AG04450 (cell line): ENCODE measurements around the gene ZNF804A. TPM values are rescaled to one million over a fixed set of nuclear protein-coding genes. Genes with fewer than 3 reads are reported as not detected.

Experiments used
- CTCF ChIA-PET: fragments of 300-600, 350-600 bp; formaldehyde crosslinking; extraction: SDS; loops from one replicate; lab custom pipeline; 2022; ENCODE audit warnings: antibody characterized with exemption, inconsistent platforms; lab: Charles Lee
- POLR2A ChIA-PET: fragments of 350-600 bp; formaldehyde crosslinking; extraction: SDS; loops from one replicate; lab custom pipeline; 2021; ENCODE audit warnings: antibody characterized with exemption, inconsistent platforms; lab: Yijun Ruan, JAX
- DNase-seq: peaks from one replicate; pipeline ENCODE4 v3.0.0-alpha.2; 2011; ENCODE audit warnings: low read depth, low spot score
- H3K27ac ChIP-seq: one replicate; pipeline ENCODE4 v1.5.1; 2012; ENCODE audit warnings: low read depth, low read length, control low read depth
- H3K27me3 ChIP-seq: one replicate; pipeline ENCODE4 v1.6.0; 2012; ENCODE audit warnings: low read length; ENCODE audit not compliant: control insufficient read depth, insufficient read depth
- H3K4me3 ChIP-seq: 2 replicates; pipeline ENCODE4 v1.5.1; 2011; ENCODE audit warnings: mild to moderate bottlenecking, low read depth, low read length, control low read depth
- H3K9me3 ChIP-seq: 2 replicates; pipeline ENCODE4 v1.5.1; 2012; ENCODE audit warnings: low read length; ENCODE audit not compliant: control insufficient read depth, insufficient read depth
- CTCF ChIP-seq: IDR thresholded peaks from 2 replicates; pipeline ENCODE4 v1.5.1; 2011; ENCODE audit warnings: low read depth, low read length, control low read depth, inconsistent platforms
- polyA plus RNA-seq: library from polyadenylated mRNA; depleted of rRNA; stranded (reverse); fragments of >200 nt; gene quantifications from 2 replicates; pipeline ENCODE4 v1.2.3, GENCODE V29; 2011

ZNF804A gene
- polyA plus RNA-seq, 1 experiment, result 6.2 TPM

- Histone ChIP-seq H3K4me3 (no peak overlapping the region), H3K27ac (no peak overlapping the region), H3K27me3 (no peaks in the 10 kb centered on the region), H3K9me3 (no peaks in the 10 kb centered on the region; the same call in 1 of the 2 replicates)
- ChIA-PET POLR2A (no interaction called here), CTCF (interaction anchor here (0.6 kb wide), 1 partner anchor 223 kb away, joined by 3 read pairs; no protein-coding TSS in a partner anchor)
- TF ChIP-seq CTCF, result no peak
- no peak for DNase-seq
Measured at GRCh38 chr2:184927040-184927439, 328.7 kb downstream of the ZNF804A start.

GRCh38 chr2:184936761-184937160, 338.4 kb downstream of the ZNF804A start:
- no peak for TF ChIP-seq CTCF
- Histone ChIP-seq H3K9me3 (no peaks in the 10 kb centered on the region), H3K27me3 (no peaks in the 10 kb centered on the region), H3K27ac (no peak overlapping the region), H3K4me3 (no peak overlapping the region)
- ChIA-PET CTCF (no interaction called here), POLR2A (no interaction called here)
- DNase-seq, result no peak

GRCh38 chr2:184938221-184938985, 340.1 kb downstream of the ZNF804A start:
- Histone ChIP-seq H3K27ac (no peak overlapping the region), H3K9me3 (no peaks in the 10 kb centered on the region), H3K4me3 (no peak overlapping the region), H3K27me3 (no peaks in the 10 kb centered on the region)
- ChIA-PET POLR2A (no interaction called here), CTCF (no interaction called here)
- TF ChIP-seq CTCF, result no peak
- no peak for DNase-seq

- no peak for DNase-seq
- CTCF ChIA-PET, result no interaction called here
- POLR2A ChIA-PET, result no interaction called here
- no peaks in the 10 kb centered on the region for H3K27me3 ChIP-seq
- H3K9me3 ChIP-seq, result no peaks in the 10 kb centered on the region
- H3K27ac ChIP-seq, result no peak overlapping the region
- H3K4me3 ChIP-seq, result no peak overlapping the region
- TF ChIP-seq CTCF, result no peak
Measured at GRCh38 chr2:184945326-184945725, 347.0 kb downstream of the ZNF804A start.

GRCh38 chr2:184945824-184946223, 347.5 kb downstream of the ZNF804A start:
- CTCF ChIA-PET, result no interaction called here
- Histone ChIP-seq H3K9me3 (no peaks in the 10 kb centered on the region), H3K4me3 (no peak overlapping the region), H3K27ac (no peak overlapping the region), H3K27me3 (no peaks in the 10 kb centered on the region)
- no peak for DNase-seq
- TF ChIP-seq CTCF, result no peak
- POLR2A ChIA-PET, result interaction anchor here (0.6 kb wide), 1 partner anchor 607 kb away, joined by 3 read pairs; no protein-coding TSS in a partner anchor
